NCI-H69 (cell line): ENCODE results near the gene MAPK10.

Source experiments
- DNase-seq: peaks from one replicate; lab custom pipeline; 2025; lab: John Stamatoyannopoulos, UW

MAPK10 gene

GRCh38 chr4:86184901-86185285 is 175.0 kb downstream of the MAPK10 start:
- no peak for DNase-seq

- no peak for DNase-seq
Observed at GRCh38 chr4:86184216-86184900, 175.5 kb downstream of the MAPK10 start.

- no peak for DNase-seq
Observed at GRCh38 chr4:86181585-86181984, 178.3 kb downstream of the MAPK10 start.

GRCh38 chr4:86178211-86178610 is 181.6 kb downstream of the MAPK10 start:
- DNase-seq = no peak

- DNase-seq = no peak
Observed at GRCh38 chr4:86174506-86174905, 185.3 kb downstream of the MAPK10 start.

GRCh38 chr4:86168335-86168734 is 191.5 kb downstream of the MAPK10 start:
- DNase-seq = peak; percentile 51

GRCh38 chr4:86160426-86160825 is 199.4 kb downstream of the MAPK10 start:
- DNase-seq = no peak

- no peak for DNase-seq
Observed at GRCh38 chr4:86159216-86159615, 200.6 kb downstream of the MAPK10 start.

GRCh38 chr4:86156531-86156930 is 203.3 kb downstream of the MAPK10 start:
- no peak for DNase-seq

- DNase-seq = no peak
Observed at GRCh38 chr4:86155766-86156165, 204.1 kb downstream of the MAPK10 start.

- DNase-seq = no peak
Observed at GRCh38 chr4:86152454-86152853, 207.4 kb downstream of the MAPK10 start.

- no peak for DNase-seq
Observed at GRCh38 chr4:86151196-86151595, 208.7 kb downstream of the MAPK10 start.

- DNase-seq = no peak
Observed at GRCh38 chr4:86141161-86141560, 218.7 kb downstream of the MAPK10 start.

GRCh38 chr4:86132468-86132867 is 227.4 kb downstream of the MAPK10 start:
- DNase-seq = peak; percentile 17

- no peak for DNase-seq
Observed at GRCh38 chr4:86131456-86131855, 228.4 kb downstream of the MAPK10 start.

- DNase-seq = no peak
Observed at GRCh38 chr4:86130160-86130933, 229.5 kb downstream of the MAPK10 start.

- DNase-seq = no peak
Observed at GRCh38 chr4:86129546-86129945, 230.3 kb downstream of the MAPK10 start.

GRCh38 chr4:86122404-86122803 is 237.4 kb downstream of the MAPK10 start:
- DNase-seq = no peak

- no peak for DNase-seq
Observed at GRCh38 chr4:86118711-86119110, 241.1 kb downstream of the MAPK10 start.

GRCh38 chr4:86117705-86118302 is 242.0 kb downstream of the MAPK10 start:
- no peak for DNase-seq

GRCh38 chr4:86114563-86114962 is 245.3 kb downstream of the MAPK10 start:
- DNase-seq = no peak

- DNase-seq = no peak
Observed at GRCh38 chr4:86108834-86109233, 251.0 kb downstream of the MAPK10 start.

GRCh38 chr4:86108137-86108536 is 251.7 kb downstream of the MAPK10 start:
- no peak for DNase-seq
